NCI-H446 (cell line): ENCODE results near the gene SLC39A10.

ENCODE experiments used
- DNase-seq, 2 experiments: peaks; one replicate each; lab custom pipeline; 2025; lab: John Stamatoyannopoulos, UW

The SLC39A10 gene

GRCh38 chr2:195727106-195727505 lies 70.1 kb downstream of the SLC39A10 start:
- no peak for DNase-seq

GRCh38 chr2:195730912-195731311 lies 73.9 kb downstream of the SLC39A10 start:
- DNase-seq: no peak

- no peak for DNase-seq
Measured at GRCh38 chr2:195732574-195732973, 75.5 kb downstream of the SLC39A10 start.

DNA sequence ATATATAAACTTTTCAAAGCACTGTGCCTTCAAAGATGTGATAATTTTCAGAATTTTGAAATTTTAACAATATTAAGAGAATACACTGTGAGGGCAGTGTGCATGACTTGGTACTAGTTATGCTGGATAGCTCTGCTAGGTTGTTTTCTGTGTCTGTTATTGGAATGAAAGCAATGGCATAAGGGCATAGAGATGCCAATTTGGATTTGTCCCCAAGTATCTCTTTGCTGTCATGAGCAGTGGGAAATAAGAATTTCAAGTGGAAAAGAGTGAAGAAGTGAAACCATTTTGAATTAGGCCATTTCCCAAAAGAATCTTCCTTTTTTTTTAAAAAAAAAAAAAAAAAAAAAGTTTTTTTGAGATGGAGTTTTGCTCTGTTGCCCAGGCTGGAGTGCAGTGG lies 76.8 kb downstream of the SLC39A10 start:
- DNase-seq: no peak

DNA sequence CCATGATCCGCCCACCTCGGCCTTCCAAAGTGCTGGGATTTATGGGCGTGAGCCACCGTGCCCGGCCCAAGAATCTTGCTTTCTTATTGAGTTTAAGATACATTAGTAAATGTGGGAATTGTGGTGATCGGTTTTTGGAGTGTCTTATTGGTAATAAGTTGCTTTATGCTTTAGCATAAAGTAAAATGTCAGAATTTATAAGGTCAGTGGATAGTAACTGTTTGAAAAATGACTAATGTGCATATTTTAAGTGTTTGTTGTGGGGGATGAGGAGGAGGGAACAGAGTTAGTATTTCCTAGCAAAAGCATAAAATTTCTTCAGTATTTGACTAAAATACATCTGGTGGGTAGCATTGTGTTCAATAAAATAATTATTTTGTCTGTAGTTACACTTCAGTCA lies 77.4 kb downstream of the SLC39A10 start:
- no peak for DNase-seq

DNA sequence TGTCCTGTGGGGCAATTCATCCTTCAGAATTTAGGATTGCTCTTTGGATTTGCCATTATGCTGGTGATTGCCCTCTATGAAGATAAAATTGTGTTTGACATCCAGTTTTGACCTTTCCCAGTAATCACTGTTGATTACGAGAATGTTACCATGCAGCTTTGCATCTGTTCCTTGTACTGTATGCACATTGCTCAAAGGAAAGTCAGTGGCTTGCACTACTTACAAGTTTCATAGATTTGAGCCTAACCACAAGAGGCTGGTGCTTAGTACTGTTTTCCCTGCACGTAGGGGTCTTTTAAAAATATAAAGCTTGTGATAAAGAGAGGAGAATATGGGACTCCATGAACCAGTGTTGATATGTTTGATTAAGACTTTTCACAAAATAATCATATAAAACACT lies 77.9 kb downstream of the SLC39A10 start:
- no peak for DNase-seq

DNA sequence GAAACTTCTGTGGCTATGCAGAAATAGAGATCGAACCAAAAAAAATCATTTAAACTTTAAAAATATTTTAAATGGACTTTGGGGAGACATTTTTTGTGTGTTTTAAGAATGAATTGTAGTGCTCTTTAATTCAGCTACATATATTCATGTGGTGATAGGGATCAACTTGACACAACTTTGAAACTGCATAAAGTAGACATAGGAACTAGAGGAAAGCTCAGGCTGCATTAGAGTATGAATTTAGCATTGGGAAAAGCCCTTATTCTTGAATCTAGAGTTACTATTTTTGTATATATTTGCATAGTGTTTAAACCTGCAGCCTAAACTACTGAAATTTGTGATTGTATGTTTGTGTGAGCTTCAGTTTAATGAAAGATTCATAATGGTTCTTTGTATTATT lies 78.3 kb downstream of the SLC39A10 start:
- DNase-seq: no peak

GRCh38 chr2:195737511-195738325 lies 80.7 kb downstream of the SLC39A10 start:
- no peak for DNase-seq

GRCh38 chr2:195741191-195741590 lies 84.2 kb downstream of the SLC39A10 start:
- no peak for DNase-seq

GRCh38 chr2:195756218-195756942 lies 99.4 kb downstream of the SLC39A10 start:
- no peak for DNase-seq

- DNase-seq: no peak
Measured at GRCh38 chr2:195758846-195759245, 101.8 kb downstream of the SLC39A10 start.

DNA sequence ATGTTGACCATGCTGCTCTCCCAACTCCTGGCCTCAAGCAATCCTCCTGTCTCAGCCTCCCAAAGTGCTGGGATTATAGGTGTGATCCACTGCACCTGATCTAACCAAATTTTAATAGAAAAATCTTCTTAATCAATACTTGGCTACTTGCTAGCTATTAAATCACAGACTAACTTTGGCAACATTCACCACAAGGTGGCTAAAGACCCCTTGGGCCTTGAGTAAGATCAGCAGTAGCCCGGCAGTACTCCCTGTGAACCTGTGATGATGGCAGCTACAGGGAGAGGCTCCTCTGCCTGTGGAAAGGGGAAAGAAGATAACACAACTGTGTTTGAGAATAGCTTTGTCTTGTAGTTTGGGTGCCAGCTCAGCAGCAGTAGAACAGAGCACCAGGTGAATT lies 102.9 kb downstream of the SLC39A10 start:
- no peak for DNase-seq

DNA sequence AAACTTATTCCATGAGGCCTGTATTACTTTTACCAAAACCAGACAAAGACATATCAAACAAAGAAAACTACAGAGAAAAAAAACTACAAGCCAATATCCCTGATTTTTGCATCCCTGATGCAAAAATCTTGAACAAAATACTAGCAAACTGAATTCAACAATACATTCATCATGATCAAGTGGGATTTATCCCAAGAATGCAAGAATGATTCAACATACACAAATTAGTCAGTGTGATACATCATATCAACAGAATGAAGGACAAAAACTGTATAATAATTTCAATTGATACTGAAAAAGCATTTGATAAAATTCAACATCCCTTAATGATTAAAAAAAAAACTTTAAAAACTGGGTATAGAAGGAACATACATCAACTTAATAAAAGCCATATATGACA lies 106.8 kb downstream of the SLC39A10 start:
- DNase-seq: no peak

- DNase-seq: no peak
Measured at GRCh38 chr2:195766691-195767090, 109.7 kb downstream of the SLC39A10 start.

DNA sequence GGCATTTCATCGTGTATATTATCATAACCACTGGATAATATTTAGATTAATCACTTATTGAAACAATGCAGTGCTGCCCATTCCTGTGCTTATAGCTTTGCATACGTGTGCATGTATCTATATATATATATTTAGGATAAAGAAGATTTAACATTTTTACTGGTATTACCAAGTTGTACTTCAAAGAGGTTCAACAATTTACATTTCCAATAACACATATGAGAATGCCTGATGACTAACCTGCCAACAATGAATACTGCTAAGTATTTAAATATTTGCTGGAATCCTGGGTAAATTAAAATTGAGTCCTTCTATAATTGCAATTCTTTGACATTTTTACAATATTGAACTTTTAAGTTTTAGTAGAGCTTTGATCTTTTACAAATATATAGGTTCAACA lies 111.4 kb downstream of the SLC39A10 start:
- no peak for DNase-seq

DNA sequence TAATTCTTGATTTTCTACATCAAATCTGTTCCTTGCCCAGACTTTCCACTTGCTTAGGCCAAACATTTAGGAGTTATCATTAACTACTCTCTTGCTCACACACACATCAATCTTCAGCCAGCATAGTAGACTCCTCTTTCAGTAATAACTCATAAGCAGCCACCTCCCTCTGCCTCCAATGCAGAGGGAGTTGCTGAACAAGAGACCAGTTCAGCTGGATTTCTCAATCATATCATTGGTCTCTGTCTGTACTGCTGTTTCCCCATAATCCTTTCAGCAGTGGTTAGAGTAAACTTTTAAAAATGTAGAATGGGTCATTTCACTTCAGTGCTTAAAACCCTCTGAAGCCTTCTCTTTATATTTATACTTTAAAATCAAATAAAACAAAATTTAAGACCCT lies 112.9 kb downstream of the SLC39A10 start:
- no peak for DNase-seq

DNA sequence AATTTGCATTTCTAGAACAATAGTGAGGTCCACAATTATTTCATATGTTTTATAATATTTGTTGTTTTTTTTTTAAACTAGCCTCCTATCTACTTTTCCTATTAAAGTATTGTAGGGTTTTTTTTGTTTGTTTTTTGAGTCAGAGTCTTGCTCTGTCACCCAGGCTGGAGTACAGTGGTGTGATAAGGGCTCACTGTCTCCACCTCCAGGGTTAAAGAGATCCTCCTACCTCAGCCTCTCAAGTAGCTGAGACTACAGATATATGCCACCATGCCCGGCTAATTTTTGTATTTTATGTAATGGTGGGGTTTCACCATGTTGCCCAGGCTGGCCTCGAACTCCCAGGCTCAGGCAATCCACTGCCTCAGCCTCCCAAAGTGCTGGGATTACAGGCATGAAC lies 122.5 kb downstream of the SLC39A10 start:
- DNase-seq: no peak

GRCh38 chr2:195782156-195782555 lies 125.1 kb downstream of the SLC39A10 start:
- no peak for DNase-seq
